Fibroblast of skin of left biceps (primary cell): ENCODE measurements around the gene CTDSPL.

Experiments used
- DNase-seq, 2 experiments: peaks; one replicate each; pipeline ENCODE4 v3.0.0-alpha.2; 2013; ENCODE audit warnings: low read depth in 2 of 2

The CTDSPL gene

GRCh38 chr3:38002291-38002876 lies 140.7 kb downstream of the CTDSPL start:
- no peak for DNase-seq

- DNase-seq: no peak
These were observed 141.3 kb downstream of the CTDSPL start for GRCh38 chr3:38002940-38003339.

DNA sequence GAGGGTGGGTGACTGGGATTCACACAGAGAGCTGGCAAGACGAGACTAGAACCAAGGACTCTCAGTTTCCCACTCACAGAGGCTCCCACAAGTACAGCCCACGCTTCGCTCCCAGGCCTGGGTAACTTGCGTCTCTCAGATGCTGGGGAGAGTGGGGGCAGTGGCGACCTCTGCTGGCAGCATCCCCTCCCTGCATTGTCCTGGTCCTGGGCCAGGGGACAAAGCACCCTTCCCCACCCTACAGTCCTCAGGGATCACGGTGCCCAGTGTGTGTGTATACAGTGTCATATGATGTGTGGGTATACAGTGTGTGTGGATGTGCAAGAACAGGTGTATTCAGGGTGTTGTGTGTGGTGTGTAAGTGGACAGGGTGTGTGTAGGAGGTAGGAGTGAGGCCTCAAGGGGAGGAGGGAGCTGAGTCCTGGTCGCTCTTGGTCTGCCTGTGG lies 141.7 kb downstream of the CTDSPL start:
- DNase-seq: no peak

GRCh38 chr3:38003817-38004414 lies 142.2 kb downstream of the CTDSPL start:
- no peak for DNase-seq

DNA sequence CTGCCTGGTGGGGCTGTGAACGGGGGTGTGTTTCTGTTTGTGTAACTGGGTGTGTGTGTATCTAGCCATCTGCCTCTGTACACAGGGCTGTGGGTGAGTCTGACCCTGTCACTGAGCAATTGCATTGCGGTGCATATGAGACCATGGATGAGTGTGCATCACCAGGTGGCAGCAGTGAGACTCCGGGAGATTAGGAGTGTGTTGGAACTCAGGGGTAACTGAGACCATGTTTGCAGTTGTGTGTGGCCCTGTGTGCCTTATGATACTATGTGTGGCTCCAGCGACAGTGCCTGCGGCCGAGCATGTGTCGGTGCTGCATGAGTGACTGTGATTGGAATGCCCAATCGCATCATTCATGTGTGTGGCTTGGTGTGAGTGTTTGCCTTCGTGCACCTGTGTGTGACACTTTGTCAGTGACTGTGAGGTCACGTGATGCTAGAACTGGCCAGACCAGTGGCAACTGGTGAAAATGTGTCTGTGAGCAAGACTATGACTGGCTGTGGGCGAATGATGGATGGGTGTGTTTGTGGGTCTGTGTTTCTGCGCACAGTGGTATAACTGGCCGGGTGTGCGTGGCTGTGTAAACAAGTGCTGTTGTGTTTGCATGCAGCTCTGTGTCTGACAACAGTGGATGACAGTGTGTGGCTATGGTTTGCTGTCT lies 142.9 kb downstream of the CTDSPL start:
- no peak for DNase-seq

DNA sequence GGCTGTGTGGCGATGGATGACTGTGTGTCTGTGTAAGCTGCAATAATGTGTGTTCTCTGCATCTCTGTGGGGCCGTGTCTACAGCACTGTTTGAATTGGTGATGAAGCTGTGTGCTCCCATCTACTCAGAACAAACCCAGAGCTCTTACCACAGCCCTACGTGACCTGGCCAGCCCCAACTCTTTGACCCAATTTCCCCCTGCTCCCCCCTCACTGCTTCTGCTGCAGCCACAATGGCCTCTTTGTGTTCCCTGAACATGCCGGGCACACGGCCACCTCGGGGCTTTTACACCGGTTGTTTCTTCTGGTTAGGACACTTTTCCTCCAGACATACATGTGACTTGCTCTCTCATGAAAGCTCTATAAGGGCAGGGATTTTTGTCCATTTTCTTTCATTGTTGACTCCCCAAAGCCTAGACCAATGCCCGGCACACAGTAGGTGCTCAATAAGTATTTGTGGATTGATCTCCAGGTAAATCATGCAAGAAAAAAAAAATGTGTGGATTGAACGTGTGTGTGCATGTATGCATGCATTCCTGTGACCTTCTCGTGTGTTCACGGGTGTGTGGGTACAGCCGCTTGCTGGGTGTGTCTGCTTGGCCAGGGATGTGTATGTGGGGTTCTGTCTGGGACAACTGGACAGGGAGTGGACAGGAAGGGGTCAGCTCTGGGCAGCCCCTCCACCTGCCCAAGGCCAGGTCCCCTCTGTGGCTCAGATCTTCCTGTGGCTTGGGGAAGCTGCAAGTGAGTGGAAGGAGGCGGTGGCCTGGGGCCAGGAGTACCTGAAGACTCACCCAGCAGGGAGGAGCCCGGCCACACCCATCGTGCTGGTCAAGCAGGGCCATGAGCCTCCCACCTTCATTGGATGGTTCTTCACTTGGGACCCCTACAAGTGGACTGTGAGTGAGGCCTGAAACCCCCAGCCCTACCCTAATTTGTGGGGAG lies 143.7 kb downstream of the CTDSPL start:
- no peak for DNase-seq

- no peak for DNase-seq
These were observed 144.4 kb downstream of the CTDSPL start for GRCh38 chr3:38006031-38006430.

DNA sequence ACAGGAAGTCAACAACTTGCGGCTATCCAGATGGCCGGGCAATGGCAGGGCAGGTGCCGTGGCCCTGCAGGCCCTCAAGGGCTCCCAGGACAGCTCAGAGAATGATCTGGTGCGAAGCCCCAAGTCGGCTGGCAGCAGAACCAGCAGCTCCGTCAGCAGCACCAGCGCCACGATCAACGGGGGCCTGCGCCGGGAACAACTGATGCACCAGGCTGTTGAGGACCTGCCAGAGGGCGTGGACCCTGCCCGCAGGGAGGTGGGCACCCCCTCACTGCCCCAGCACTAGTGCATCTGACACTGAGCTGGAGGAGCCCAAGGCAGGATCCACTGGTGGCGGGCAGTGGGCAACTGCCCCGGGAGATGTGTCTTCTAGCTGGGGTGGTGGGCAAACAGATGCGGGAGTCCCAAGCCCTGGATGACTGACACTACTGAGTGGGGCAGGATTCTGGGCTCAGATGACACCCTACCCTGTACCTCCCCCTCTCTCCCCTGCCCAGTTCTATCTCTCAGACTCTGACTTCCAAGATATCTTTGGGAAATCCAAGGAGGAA lies 144.8 kb downstream of the CTDSPL start:
- DNase-seq: no peak

- DNase-seq: no peak
These were observed 146.0 kb downstream of the CTDSPL start for GRCh38 chr3:38007754-38008090.

DNA sequence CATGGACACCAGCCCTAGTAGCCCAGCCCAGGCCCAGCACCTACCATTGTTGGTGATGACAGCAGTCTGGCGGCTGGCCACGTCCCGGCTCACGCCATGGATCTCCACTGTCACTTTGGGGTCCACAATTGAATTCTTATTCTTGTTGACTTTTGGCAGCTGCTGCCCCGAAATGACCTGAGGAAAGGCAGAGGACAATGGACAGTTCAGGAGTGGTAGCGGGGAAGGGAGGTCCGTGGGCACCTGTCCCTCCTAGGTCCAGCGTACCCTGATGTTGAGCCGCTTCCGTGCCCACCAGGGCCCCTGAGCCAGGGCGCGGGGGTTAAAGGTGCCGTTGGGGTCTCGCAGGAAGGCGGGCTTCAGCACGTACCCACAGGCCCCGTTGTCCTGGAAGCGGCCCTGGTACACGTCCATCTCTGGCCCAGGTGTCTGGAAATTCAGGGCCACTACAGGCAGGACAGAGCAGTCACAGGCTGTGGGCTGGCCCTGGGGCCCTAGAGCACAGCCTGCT lies 146.6 kb downstream of the CTDSPL start:
- no peak for DNase-seq

- DNase-seq: no peak
These were observed 147.4 kb downstream of the CTDSPL start for GRCh38 chr3:38008971-38009580.

DNA sequence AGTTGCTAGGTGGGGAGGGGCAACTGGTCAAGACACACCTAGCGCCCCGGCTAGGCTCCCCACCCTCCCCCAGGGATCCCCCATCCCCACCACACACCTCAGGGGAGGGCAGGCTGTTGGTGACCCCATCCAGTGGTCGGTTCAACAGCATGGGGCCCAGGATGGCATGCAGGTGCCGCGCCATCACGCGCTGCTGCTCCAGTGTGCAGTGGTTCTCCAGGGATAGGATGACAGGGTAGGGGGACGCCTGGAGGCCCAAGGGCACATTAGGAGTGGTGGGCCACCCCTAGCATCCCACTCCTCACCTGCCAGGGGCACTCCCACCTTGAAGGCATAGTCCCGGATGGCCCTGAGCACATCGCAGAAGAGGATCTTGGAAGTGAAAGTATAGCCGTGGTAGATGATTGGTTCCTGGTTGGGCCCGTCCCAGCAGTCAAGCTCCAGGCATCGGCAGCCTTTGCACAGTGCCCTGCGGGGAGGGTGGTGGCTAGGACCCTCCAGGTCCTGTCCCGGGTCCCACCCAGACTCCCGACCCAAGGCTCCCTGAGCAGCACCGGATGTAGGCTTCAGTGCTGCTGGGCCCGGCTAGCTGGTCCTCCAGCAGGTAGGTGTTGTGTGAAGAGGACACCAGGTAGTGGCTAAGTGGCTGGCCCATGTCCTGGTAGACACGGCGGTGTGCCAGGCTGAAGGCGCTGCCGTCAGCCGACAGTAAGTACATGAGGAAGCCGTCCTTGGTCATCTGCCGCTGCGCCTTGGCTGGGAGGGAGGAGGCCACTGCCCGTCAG lies 148.3 kb downstream of the CTDSPL start:
- DNase-seq: no peak

DNA sequence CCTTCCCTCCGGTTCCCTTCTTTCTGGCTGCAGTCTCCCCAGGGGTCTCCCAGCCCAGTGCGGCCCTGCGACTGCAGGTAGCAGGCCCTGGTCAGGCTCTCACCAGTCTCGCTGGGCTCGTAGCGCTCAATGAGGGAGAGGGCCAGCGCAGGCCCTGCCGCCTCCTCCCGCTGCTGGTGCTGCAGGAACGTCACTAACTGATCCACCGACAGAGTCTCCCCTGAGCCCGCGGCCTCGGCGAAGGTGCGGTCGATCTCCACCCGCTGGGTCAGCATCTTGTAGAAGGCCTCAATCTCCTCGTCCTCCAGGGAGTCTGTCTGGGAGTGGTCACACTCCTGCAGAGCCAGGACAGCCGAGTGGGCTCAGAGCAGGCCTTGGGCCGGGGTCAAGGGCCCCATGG lies 149.4 kb downstream of the CTDSPL start:
- DNase-seq: no peak

- DNase-seq: no peak
These were observed 153.8 kb downstream of the CTDSPL start for GRCh38 chr3:38015485-38015884.

- DNase-seq: no peak
These were observed 154.3 kb downstream of the CTDSPL start for GRCh38 chr3:38015984-38016383.

- DNase-seq: no peak
These were observed 154.7 kb downstream of the CTDSPL start for GRCh38 chr3:38016410-38016809.

DNA sequence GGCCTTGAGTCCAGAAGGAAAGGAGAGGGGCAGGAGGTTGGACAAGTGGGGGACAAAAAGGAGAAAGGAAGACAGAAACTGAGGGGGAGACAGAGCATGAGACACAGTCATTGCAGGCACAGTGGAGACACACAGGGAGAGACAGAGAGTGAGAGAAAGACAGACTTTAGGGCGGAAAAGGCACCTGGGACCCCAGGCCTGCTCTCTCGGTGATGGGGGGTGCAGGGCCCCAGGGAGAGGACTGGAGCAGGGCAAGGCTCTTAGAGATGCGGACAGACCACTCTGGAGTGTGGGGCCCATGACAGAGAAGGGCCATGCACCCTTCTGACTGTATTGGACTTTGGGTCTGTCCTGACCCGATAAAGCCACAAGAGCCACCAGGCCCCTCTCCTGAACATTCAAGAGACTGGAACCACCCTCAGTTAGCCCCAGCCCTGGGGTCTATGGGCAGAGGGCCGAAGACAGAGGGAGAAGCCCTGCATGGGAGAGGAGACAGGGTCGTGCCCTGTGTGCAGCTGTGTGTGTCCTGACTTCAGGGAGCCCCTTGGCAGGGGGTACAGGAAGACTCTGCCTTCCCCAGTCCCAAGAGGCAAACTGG lies 155.3 kb downstream of the CTDSPL start:
- DNase-seq: no peak

- DNase-seq: no peak
These were observed 156.0 kb downstream of the CTDSPL start for GRCh38 chr3:38017445-38018295.
